NCI-H1092 treated with DMSO at 0.1 percent for 48 hours (cell line): Measurements from ENCODE around the gene DNASE1.
A peak's percentile ranks its signal among the peaks of the same experiment; 100 is the strongest.
"Not testable (repeated sequence)": the region's sequence is repeated elsewhere in the genome, so short reads cannot be mapped to it uniquely, and the experiment has no call there.

Source experiments
- DNase-seq: peaks from one replicate; lab custom pipeline; 2025; lab: John Stamatoyannopoulos, UW

The DNASE1 gene

DNA sequence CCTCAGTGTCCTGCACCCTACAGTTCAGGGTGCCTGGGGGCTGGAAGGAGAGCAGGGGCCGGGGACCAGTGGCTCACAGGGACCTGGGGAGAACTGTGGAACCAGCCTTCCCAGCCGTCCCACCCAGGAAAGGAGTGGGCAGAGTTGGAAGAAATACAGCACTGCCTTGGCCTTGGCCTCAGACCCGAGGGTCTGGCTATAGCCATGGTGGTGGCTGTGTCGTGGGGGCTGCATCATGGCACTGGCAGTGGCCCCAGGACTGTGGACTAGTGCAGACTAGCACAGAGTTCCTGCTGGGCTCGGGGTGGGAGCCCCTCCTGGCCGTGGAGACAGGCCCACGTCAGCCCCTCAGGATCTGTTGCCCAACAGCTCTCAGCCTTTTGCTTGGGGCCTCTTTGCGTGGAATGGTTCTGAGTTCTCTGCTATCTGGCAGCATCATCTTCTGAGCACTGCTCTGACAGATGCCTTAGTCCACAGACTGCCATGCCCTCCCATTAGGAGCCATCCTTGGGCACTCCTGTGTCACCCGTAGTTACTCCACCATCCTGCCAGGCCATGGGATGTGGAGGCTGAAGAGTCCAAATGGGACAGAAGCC lies 12.6 kb upstream of the DNASE1 start:
- no peak for DNase-seq

DNA sequence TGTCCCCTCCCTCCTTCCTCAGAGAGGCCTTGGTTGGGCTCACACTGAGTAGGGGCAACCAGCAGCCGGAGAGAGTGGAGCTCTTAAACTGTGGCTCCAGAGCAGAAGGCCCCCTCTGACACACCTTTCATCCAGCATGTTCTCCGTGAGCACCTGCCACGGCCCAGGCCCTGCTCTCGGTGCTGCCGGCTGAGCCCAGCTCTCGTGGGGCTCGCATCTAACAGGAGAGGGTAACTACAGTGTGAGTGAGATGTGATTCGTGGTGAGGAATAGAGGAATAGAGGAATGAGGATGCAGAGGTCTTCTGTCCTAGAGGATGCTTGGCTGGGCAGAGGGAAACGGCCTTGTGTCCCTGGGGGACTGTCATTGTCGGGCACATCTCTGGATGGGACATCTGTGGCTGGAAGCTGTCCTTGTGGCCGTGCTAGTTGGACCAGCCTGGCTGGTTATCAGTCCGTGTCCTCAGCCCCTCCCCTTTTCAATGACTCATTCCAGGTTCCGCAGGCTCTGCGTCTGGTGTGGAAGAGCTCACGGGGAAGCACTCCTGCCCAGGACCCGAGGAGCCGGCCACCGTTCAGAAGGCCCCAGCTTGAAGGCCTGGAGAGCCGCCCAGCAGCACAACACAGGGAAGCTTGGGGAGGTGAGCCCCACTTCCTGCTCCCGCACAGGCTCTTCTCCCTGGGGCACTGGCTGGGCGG lies 11.9 kb upstream of the DNASE1 start:
- DNase-seq, result no peak

DNA sequence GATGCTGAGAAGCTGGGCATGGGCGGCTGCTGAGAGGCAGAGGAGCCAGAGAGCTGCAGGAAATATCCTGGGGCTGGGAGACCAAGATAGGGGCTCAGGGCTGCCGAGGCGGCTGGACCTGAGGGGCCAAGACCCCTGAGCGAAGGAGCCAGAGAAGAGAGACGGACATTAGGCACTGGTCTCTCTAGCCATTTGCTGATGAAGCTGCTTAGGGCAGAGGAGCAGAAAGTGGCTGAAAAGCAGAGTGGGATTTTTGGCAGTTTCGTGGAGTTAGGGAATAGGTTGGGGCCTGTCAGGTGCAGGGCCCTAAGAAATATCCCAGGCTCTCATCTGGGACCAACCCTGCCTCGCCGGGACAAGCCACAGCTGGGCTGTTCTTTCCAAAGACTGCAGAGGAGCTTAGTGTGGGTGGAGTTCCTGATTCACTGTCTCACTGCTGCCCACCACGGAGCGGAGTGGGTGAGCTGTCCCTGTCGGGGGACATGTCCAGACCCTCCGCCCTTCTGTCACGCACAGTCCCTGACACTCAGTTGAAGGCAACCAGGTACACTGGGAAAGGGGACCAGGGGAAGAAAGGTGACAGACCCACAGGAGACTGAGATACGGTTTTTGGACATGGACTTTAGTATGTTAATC lies 11.3 kb upstream of the DNASE1 start:
- no peak for DNase-seq

DNA sequence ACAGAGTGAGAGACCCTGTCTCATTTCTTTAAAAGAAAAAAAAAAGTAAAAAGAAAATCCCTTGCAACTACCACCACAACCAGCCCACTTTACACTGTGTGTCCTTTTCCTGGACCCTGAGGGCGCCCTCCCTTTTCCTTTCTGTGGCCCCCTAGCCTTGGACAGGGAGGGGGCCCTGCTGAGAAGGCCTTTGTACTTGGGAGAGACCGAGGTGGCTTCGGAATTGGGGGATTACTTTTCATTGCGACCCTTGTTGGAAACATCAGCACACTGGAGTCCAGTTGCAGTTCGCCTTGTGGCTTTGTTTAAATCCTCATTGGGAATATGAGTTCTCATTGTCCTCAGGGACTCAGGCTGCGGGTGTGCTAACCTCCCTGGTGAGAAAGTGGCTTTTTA lies 9.4 kb upstream of the DNASE1 start:
- DNase-seq, result no peak

DNA sequence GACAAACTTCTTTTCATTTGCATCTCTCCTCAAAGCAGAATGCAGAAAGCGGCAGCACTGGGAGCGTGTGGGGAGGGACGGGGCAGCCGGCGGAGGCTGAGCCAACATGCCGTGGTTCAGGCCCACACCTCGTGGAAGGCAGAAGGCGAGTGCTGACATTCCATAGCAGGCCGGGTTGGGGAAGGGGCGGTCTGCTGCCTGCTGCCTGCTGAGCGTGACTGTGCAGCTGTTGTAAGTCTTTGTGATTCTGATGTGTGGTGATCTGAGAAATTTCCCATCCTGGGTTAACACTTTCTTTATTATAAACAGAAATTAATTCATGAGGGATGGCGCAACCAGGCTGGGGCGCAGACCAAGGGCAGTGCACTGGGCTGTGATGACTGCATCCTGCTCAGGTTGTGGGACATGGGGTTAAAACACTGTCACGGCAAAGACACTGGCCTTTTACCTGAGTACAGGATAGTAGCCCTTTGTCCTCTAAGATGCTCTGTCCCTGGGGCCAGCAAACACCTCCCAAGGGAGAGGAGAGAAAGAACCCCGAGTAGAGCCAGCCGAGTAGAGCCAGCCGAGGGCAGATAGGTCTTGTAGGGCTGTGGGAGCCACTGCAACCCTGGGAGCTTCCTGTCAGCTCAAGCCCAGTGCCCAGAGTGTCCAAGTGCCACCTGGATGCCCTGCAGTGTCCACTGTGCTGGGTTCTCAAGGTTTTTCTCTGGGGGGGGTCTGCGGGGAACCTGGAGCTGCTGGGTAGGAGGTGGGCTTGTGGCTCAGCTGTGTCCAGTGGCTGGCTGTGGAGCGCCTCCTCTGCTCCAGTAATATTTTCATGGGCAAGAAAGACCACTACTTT lies 8.8 kb upstream of the DNASE1 start:
- DNase-seq, result no peak

GRCh38 chr16:3646348-3646920 lies 8.1 kb upstream of the DNASE1 start:
- peak; percentile 78 for DNase-seq

DNA sequence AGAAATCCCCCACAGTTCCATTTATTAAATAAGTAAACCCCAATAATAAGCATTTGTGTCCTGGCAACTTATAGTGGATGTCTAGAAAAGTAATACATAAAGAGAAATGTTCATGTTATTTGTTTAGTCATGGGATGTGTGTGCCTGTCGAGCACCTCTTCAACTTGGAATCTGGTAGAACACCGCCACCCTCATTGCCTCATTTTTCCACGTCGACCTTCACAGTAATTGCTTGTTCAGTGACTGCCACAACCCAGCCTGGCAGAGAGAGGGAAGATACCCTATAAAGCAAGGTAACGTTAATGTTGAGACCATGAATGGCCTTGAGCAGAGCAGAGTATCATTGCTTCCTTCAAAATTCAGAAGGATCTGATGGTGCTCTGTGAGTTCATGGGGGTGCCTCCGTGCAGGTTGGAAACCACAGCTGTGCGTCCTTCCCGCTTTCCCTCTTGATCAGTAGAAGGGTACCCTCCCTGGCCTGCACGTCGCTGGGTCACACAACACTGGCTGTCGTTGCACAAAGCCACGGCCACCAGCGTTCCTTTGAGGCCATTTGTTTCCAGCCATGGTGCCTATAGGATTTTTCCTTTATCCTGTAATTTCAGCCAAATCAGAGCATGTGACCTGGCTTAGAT lies 3.7 kb upstream of the DNASE1 start:
- DNase-seq, result no peak

GRCh38 chr16:3651461-3652372 lies 2.8 kb upstream of the DNASE1 start:
- no peak for DNase-seq

DNA sequence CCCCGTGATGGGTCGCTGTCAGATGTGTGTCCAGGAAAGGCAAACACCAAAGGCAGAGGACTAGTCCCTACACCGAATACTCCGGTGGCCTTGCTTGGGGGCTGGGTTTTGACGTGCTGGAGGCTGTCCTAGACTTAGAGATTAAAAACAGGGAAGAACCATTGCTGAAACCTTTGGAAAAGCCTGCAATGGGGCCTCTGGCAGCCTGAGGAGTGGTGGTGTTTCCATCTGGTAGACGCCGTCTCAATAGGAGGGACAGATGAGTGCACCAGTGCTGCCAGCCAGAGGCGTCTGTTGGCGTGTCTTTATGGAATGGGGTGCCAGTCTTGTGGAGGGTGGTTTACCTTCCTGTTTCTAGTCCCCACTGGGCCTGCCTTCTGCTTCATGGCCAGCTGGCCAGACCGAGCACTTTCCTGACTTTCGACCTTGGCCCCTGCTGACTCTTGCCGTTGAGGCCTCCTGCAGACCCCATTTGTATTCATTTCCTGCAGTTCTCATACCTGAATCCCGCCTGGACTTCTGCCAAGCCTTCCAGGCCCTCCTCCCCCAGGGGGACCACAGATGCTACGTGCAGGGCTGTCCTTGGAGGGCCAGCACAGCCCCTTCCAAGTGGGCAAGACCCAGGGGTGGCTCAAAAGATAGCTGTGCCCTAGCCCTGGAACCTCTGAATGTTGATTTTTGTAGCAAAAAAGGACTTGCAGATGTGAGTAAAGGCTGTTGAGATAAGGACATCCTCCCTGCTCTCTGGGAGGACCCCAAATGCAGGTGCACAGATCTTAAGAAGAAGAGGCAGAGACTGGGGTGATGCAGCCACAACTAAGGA lies 1.9 kb upstream of the DNASE1 start:
- no peak for DNase-seq

- no peak for DNase-seq
Observed at GRCh38 chr16:3655030-3655395, 522 bp downstream of the DNASE1 start.

GRCh38 chr16:3655396-3656159 lies 1.1 kb downstream of the DNASE1 start:
- DNase-seq, result no peak

DNA sequence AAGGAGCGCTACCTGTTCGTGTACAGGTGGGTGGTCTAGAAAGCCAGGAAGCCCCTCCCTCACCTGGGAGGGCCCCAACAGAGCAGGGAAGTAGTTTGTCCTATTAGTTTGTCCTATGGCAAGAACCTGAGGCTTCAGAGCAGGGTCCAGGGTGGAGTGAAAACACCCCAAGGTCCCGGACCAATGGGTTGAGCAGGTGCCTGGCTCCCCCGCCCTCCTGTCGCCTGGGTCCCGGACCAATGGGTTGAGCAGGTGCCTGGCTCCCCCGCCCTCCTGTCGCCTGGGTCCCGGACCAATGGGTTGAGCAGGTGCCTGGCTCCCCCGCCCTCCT lies 1.6 kb downstream of the DNASE1 start:
- not testable (repeated sequence) for DNase-seq

- no peak for DNase-seq
Observed at GRCh38 chr16:3656491-3657468, 2.3 kb downstream of the DNASE1 start.

- DNase-seq, result no peak
Observed at GRCh38 chr16:3659251-3659650, 4.8 kb downstream of the DNASE1 start.

- DNase-seq, result no peak
Observed at GRCh38 chr16:3661311-3661710, 6.8 kb downstream of the DNASE1 start.

DNA sequence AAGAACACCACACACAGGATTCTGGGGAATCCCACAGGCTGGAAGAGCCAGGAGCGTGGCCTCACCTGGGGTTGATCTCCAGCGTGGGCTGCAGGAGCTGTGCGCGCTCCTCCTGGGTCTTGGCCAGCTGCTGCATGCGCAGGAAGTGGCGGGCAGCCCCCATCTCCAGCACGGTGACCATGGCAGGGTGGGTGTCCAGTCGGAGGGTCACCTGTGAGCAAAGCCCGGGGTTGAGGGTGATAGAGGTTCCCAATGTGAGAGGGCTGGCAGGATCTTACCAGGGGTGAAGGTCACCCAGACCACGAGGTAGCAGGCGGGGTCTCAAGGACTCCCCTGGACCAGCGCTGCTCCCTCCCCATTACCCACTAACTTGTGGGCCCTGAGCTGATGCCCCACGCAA lies 7.4 kb downstream of the DNASE1 start:
- no peak for DNase-seq

GRCh38 chr16:3662601-3663000 lies 8.1 kb downstream of the DNASE1 start:
- no peak for DNase-seq
